Measurements from ENCODE around the gene SCAPER. TPM values are rescaled to one million over a fixed set of nuclear protein-coding genes. Genes with fewer than 3 reads are reported as not detected.
"Not testable (repeated sequence)": the region's sequence is repeated elsewhere in the genome, so short reads cannot be mapped to it uniquely, and the experiment has no call there.

The SCAPER gene
- total and polyA plus RNA-seq, 12 donors: 6.9 to 48.1 (median 39.5) TPM

DNA sequence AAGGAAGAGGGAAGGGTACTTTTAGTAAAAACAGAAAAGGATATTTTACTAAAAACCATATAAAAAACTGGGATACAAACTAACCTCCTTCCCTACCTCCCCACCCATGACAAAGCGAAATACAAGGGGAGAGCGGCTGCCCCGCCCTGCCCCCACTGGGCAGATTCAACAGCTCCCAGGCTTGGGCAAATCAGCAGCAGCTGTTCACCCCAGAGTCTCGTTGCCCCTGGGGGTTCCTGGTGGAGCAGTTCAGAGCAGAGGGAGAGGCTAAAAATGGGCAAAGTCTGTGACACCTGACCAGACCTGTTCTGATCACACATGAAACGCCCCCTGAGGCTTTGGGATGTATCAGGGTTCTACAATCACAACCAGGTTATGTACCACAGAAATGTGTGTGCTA is 591.4 kb downstream of the SCAPER start:
- Histone ChIP-seq H3K27ac (peak overlapping the region in 1 of 10 donors; percentile 92), H3K27me3 (no peaks in the 10 kb centered on the region), H3K4me3 (no peak overlapping the region), H3K36me3 (no peaks in the 10 kb centered on the region), H3K4me1 (peaks cover 8 to 37% (median 23%) of the 10 kb centered on the region in 9 donors), H3K9me3 (no peaks in the 10 kb centered on the region)
- intact Hi-C loops (cut with DNase I): no loop called here
- ATAC-seq (no peak), DNase-seq (no peak)
- WGBS, 2 donors: 84 to 85% methylated on average over 5 of the region's 5 CpGs
- TF ChIP-seq, protein P1, sequence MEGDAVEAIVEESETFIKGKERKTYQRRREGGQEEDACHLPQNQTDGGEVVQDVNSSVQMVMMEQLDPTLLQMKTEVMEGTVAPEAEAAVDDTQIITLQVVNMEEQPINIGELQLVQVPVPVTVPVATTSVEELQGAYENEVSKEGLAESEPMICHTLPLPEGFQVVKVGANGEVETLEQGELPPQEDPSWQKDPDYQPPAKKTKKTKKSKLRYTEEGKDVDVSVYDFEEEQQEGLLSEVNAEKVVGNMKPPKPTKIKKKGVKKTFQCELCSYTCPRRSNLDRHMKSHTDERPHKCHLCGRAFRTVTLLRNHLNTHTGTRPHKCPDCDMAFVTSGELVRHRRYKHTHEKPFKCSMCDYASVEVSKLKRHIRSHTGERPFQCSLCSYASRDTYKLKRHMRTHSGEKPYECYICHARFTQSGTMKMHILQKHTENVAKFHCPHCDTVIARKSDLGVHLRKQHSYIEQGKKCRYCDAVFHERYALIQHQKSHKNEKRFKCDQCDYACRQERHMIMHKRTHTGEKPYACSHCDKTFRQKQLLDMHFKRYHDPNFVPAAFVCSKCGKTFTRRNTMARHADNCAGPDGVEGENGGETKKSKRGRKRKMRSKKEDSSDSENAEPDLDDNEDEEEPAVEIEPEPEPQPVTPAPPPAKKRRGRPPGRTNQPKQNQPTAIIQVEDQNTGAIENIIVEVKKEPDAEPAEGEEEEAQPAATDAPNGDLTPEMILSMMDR (IDR thresholded peaks at IDR 0.05): no peak

DNA sequence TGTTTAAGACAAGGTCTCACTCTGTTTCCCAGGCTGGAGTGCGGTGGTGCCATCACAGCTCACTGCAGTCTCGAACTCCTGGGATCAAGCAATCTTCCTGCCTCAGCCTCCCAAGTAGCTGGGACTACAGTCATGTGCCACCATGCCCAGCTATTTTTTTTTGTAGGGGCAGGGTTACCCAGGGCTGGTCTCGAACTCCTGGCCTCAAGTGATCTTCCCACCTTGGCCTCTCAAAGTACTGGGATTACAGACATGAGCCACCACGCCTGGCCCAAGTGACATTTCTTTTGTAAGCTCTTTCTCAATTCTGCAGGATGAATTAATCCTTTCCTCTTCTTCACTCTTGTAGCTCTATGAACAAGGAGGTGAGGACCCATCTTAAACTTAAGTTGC is 592.0 kb downstream of the SCAPER start:
- peak overlapping the region in 4 of 10 donors; percentile 23 to 92 (median 60) for H3K27ac ChIP-seq
- H3K27me3 ChIP-seq; H3K36me3 ChIP-seq; ATAC-seq; DNase-seq; intact Hi-C loops (cut with DNase I); H3K9me3 ChIP-seq; H3K4me3 ChIP-seq: not testable (repeated sequence)
- WGBS, 2 donors: 91 to 93% methylated on average over 4 of the region's 4 CpGs
- H3K4me1 ChIP-seq: peaks cover 8 to 41% (median 23%) of the 10 kb centered on the region in 9 donors

DNA sequence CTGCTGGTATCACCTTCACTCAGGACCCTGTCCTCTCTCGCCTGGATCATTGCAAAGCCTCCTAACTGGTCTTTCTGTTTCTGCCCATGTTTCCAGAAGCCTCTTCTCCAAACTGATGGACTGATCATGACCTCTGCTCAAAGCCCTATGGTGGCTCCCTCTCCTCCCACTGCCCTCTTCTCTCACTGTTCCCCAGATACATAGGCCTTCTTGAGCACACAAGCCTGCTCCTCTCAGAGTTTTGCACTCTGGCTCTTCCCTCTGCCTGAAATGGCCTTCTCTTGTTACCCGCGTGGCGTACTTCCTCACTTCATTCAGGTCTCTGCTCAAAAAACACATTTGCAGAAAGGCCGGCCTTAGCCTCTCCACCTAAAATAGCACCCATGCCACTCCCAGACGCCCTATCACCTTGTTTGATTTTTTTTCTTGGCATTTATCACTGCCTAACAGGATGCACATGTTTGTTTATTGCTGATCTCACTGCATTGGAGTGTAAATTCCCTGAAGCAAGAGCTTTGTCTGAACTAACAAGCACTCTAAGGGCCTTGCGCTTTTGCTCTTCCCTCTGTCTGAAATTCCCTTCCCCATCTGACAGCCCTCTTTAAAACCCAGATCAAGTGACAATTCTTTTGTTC is 592.5 kb downstream of the SCAPER start:
- Histone ChIP-seq H3K4me3 (no peak overlapping the region), H3K36me3 (no peaks in the 10 kb centered on the region), H3K9me3 (no peaks in the 10 kb centered on the region), H3K4me1 (peaks cover 8 to 41% (median 28%) of the 10 kb centered on the region in 9 donors), H3K27ac (peak overlapping the region in 7 of 10 donors; percentile 31 to 92 (median 88)), H3K27me3 (no peaks in the 10 kb centered on the region)
- DNase-seq: no peak
- TF ChIP-seq, protein P1 (IDR thresholded peaks at IDR 0.05): no peak
- WGBS, 2 donors: 64 to 69% methylated on average over 7 of the region's 7 CpGs
- intact Hi-C loops (cut with DNase I): no loop called here
- ATAC-seq: peak in 1 of 8 donors; percentile 5

DNA sequence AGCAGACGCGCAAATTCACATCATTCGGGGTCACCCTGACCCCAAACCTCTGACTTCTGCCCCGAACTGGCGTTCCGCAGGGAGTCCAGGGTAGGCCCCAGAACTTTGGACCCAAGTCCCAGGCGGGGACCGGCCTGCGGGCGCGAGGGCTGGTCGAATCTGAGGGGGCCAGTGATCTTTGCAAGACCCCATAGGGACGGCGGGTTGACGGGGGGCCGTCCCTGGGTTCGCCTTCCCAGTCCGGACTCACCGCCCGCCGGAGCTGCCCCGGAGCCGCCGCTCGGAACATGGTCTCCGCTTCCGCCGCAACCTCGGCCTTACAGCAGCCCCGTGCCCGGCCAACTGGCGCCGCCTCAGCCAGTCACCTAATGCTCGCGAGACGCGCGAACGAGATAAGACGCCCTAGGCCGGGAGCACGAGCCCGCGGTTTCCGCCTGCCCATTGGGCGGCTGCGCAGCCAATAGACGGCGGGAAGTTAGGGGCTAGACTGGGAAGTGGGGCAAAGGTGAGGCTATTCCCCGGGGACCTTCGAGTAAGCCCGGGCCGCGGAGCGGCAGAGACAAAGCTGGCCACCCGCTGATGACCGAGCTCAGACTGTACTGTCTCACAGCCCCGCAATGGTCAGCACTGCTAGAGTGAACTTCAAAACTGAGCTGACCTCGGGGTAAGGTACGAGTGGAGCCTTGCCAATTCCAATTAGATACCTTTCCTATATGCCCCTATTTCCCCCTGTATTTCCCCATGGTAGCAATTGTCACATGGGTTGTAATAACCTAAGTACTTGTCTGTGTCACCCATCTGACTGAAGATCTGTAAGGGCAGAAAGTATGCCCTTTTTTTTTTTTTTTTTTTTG is 593.8 kb downstream of the SCAPER start, which contains the start of gene ETFA:
ETFA (minus strand) TSS at position 370 of the 854 bp plus-strand sequence; CDS start at position 289, 81 bp downstream.
- Histone ChIP-seq H3K27ac (peak within 1 kb of the TSS; percentile 66 to 95 (median 90)), H3K27me3 (no peaks in the 10 kb centered on the region), H3K36me3 (no peaks in the 10 kb centered on the region), H3K9me3 (no peaks in the 10 kb centered on the region), H3K4me1 (peaks cover 8 to 54% (median 28%) of the 10 kb centered on the region in 9 donors), H3K4me3 (peak within 1 kb of the TSS; percentile 76 to 94 (median 87))
- peak; percentile 98 to 100 (median 99) for ATAC-seq
- peak; percentile 97 to 99 for DNase-seq
- TF ChIP-seq, protein P1 (IDR thresholded peaks at IDR 0.05): no peak
- WGBS, 2 donors: 1% methylated on average over 60 of the region's 60 CpGs
- intact Hi-C loops (cut with DNase I): no loop called here

Data from heart right ventricle (tissue), 16 donors.